CD14-positive monocyte (primary cell): ENCODE measurements around the gene PSEN2. TPM values are rescaled to one million over a fixed set of nuclear protein-coding genes. Genes with fewer than 3 reads are reported as not detected.
A peak's percentile ranks its signal among the peaks of the same experiment; 100 is the strongest.

ENCODE experiments used
- DNase-seq, 3 donors: peaks; one replicate each; pipeline ENCODE4 v3.0.0-alpha.2; 2011 to 2022
- H2AFZ ChIP-seq: 2 replicates; pipeline ENCODE4 v1.6.0; 2012; ENCODE audit warnings: mild to moderate bottlenecking, low read depth, low read length, inconsistent platforms; ENCODE audit not compliant: insufficient read depth, poor library complexity, severe bottlenecking
- H3K27ac ChIP-seq, 2 donors: 1 replicate in 1 of 2; 2 replicates in 1 of 2; pipeline ENCODE4 v1.5.1; 2012 to 2013; ENCODE audit warnings: low read length in 2 of 2, control low read depth in 1 of 2, inconsistent platforms in 1 of 2, low read depth in 1 of 2, mild to moderate bottlenecking in 1 of 2
- H3K27me3 ChIP-seq, 2 donors: one replicate each; pipeline versions ENCODE4 v1.6.0 to v1.6.1; 2011 to 2013; ENCODE audit warnings: low read length in 2 of 2; ENCODE audit not compliant: control insufficient read depth in 2 of 2, insufficient read depth in 2 of 2
- H3K36me3 ChIP-seq, 2 donors: replicated peaks in 1 of 2; 1 replicate in 1 of 2; 2 replicates in 1 of 2; pipeline versions ENCODE4 v1.5.1 to v1.6.1; 2012 to 2013; ENCODE audit warnings: low read length in 2 of 2, control low read depth in 1 of 2, inconsistent platforms in 1 of 2, mild to moderate bottlenecking in 1 of 2; ENCODE audit not compliant: insufficient read depth in 2 of 2, control insufficient read depth in 1 of 2
- H3K4me1 ChIP-seq, 2 donors: 1 replicate in 1 of 2; 2 replicates in 1 of 2; pipeline versions ENCODE4 v1.5.1 to v1.6.1; 2012 to 2013; ENCODE audit warnings: low read length in 2 of 2, control low read depth in 1 of 2, inconsistent platforms in 1 of 2, mild to moderate bottlenecking in 1 of 2, moderate library complexity in 1 of 2; ENCODE audit not compliant: insufficient read depth in 2 of 2, control insufficient read depth in 1 of 2
- H3K4me2 ChIP-seq: replicated peaks from 2 replicates; pipeline ENCODE3; 2012; ENCODE audit warnings: low read length, moderate library complexity, mild to moderate bottlenecking; ENCODE audit not compliant: poor library complexity, severe bottlenecking; ENCODE audit errors: extremely low read depth
- H3K4me3 ChIP-seq, 3 experiments: fragments of 200-600 bp in 1 of 3; sonication (generic) in 1 of 3; replicated peaks in 1 of 3; 1 replicate in 2 of 3; 2 replicates in 1 of 3; pipeline ENCODE4 v1.5.1; 2011 to 2013; ENCODE audit warnings: low read length in 3 of 3, mild to moderate bottlenecking in 3 of 3, control low read depth in 2 of 3, low read depth in 2 of 3, inconsistent platforms in 1 of 3, moderate library complexity in 1 of 3
- H3K79me2 ChIP-seq: 2 replicates; pipeline ENCODE4 v1.6.0; 2012; ENCODE audit warnings: mild to moderate bottlenecking, control low read depth, inconsistent platforms, low read length, moderate library complexity; ENCODE audit not compliant: insufficient read depth
- H3K9ac ChIP-seq: 2 replicates; pipeline ENCODE4 v1.6.0; 2017; ENCODE audit warnings: low read length, mild to moderate bottlenecking; ENCODE audit not compliant: insufficient read depth, poor library complexity, severe bottlenecking
- H3K9me3 ChIP-seq, 2 donors: replicated peaks in 1 of 2; 1 replicate in 1 of 2; 2 replicates in 1 of 2; pipeline versions ENCODE4 v1.5.1 to v1.6.1; 2012 to 2013; ENCODE audit warnings: low read length in 2 of 2, control low read depth in 1 of 2; ENCODE audit not compliant: control insufficient read depth in 1 of 2, insufficient read depth in 1 of 2
- H4K20me1 ChIP-seq: 2 replicates; pipeline ENCODE4 v1.6.0; 2012; ENCODE audit warnings: mild to moderate bottlenecking, low read length, control low read depth, moderate library complexity; ENCODE audit not compliant: insufficient read depth
- H3K27ac Mint-ChIP-seq, 7 donors: one replicate each; pipeline ENCODE4 v1.8.0; 2020; ENCODE audit warnings: mild to moderate bottlenecking in 7 of 7, mixed read lengths in 7 of 7, moderate library complexity in 6 of 7, inconsistent platforms in 2 of 7
- H3K27me3 Mint-ChIP-seq, 3 donors: one replicate each; pipeline ENCODE4 v1.8.0; 2021 to 2022; ENCODE audit warnings: low read depth in 3 of 3, mild to moderate bottlenecking in 3 of 3, mixed read lengths in 3 of 3, moderate library complexity in 3 of 3, inconsistent platforms in 1 of 3
- H3K36me3 Mint-ChIP-seq, 2 donors: one replicate each; pipeline ENCODE4 v1.8.0; 2020; ENCODE audit warnings: mixed read lengths in 2 of 2, inconsistent platforms in 1 of 2, mild to moderate bottlenecking in 1 of 2
- H3K4me1 Mint-ChIP-seq: one replicate; pipeline ENCODE4 v1.8.0; 2020; ENCODE audit warnings: mild to moderate bottlenecking, mixed read lengths
- H3K4me3 Mint-ChIP-seq, 2 donors: one replicate each; pipeline ENCODE4 v1.8.0; 2020; ENCODE audit warnings: mild to moderate bottlenecking in 2 of 2, mixed read lengths in 2 of 2, moderate library complexity in 1 of 2
- H3K9me3 Mint-ChIP-seq, 7 donors: one replicate each; pipeline ENCODE4 v1.8.0; 2020 to 2022; ENCODE audit warnings: mixed read lengths in 7 of 7, mild to moderate bottlenecking in 6 of 7, moderate library complexity in 6 of 7, inconsistent platforms in 2 of 7
- CTCF ChIP-seq: fragments of 200-600 bp; IDR thresholded peaks from one replicate; pipeline ENCODE4 v1.8.0; 2022; ENCODE audit warnings: antibody characterized with exemption, mild to moderate bottlenecking
- WGBS: methylation state at CpG from one replicate; pipeline ENCODE4 v1.1.5; 2013; ENCODE audit warnings: missing lambda C conversion rate; ENCODE audit not compliant: insufficient coverage; 5-methylcytosine and 5-hydroxymethylcytosine counted together
- intact Hi-C, 2 donors: fragments of 100-400 bp; cut with micrococcal nuclease; formaldehyde crosslinking; loops; one replicate each; pipeline versions ENCODE4 v1.15.0 to v1.15.1; 2023
- polyA plus RNA-seq, 3 donors: library from polyadenylated mRNA; depleted of rRNA in 1 of 3; unstranded in 2 of 3; stranded (reverse) in 1 of 3; fragments of 300-500 nt in 2 of 3; fragments of >200 nt in 1 of 3; fragmentation: Illumina TruSeq in 2 of 3; gene quantifications; 1 replicate in 2 of 3; 2 replicates in 1 of 3; pipeline ENCODE4 v1.2.3, GENCODE V29; 2012 to 2021

PSEN2 gene
- polyA plus RNA-seq, 3 donors = 8.9 to 11.8 (median 11.4) TPM

- no peak overlapping the region for H3K4me2 ChIP-seq
- peaks cover 2 to 11% of the 10 kb centered on the region in 2 donors for H3K36me3 ChIP-seq
- no peak overlapping the region for H3K4me3 ChIP-seq
- H3K79me2 ChIP-seq = no peaks in the 10 kb centered on the region
- Mint-ChIP-seq H3K4me1 (no peaks in the 10 kb centered on the region), H3K36me3 (peaks cover 16 to 43% of the 10 kb centered on the region in 2 donors), H3K27me3 (peaks cover 0 to 4% (median 2%) of the 10 kb centered on the region in 3 donors), H3K9me3 (peaks cover 0 to 3% (median 0%) of the 10 kb centered on the region in 7 donors), H3K4me3 (no peak overlapping the region), H3K27ac (no peak overlapping the region)
- no CpG with 5 or more reads among the region's 3 CpGs for WGBS
- no peaks in the 10 kb centered on the region for H3K9me3 ChIP-seq
- no peaks in the 10 kb centered on the region for H3K4me1 ChIP-seq
- H3K9ac ChIP-seq = no peak overlapping the region
- no peak overlapping the region for H3K27ac ChIP-seq
- H2AFZ ChIP-seq = no peak overlapping the region
- no peaks in the 10 kb centered on the region for H3K27me3 ChIP-seq
- intact Hi-C loops = no loop called here
- no peak for TF ChIP-seq CTCF
- peak in 1 of 3 donors; percentile 67 for DNase-seq
- no peaks in the 10 kb centered on the region for H4K20me1 ChIP-seq
Observed at GRCh38 chr1:226898246-226898645, 27.8 kb downstream of the PSEN2 start.

GRCh38 chr1:226901421-226901820 is 31.0 kb downstream of the PSEN2 start:
- no peaks in the 10 kb centered on the region for H3K27me3 ChIP-seq
- DNase-seq = no peak
- H3K36me3 Mint-ChIP-seq = peaks cover 8 to 27% of the 10 kb centered on the region in 2 donors
- H3K27me3 Mint-ChIP-seq = peaks cover 0 to 2% (median 0%) of the 10 kb centered on the region in 3 donors
- H3K9ac ChIP-seq = no peak overlapping the region
- H4K20me1 ChIP-seq = no peaks in the 10 kb centered on the region
- no peak overlapping the region for H3K4me3 Mint-ChIP-seq
- intact Hi-C loops = no loop called here
- H3K9me3 Mint-ChIP-seq = peaks cover 0 to 3% (median 0%) of the 10 kb centered on the region in 7 donors
- H3K27ac ChIP-seq = no peak overlapping the region
- H3K4me2 ChIP-seq = no peak overlapping the region
- H3K4me1 Mint-ChIP-seq = no peaks in the 10 kb centered on the region
- H3K79me2 ChIP-seq = no peaks in the 10 kb centered on the region
- no CpG with 5 or more reads among the region's 4 CpGs for WGBS
- H3K9me3 ChIP-seq = no peaks in the 10 kb centered on the region
- H3K4me1 ChIP-seq = no peaks in the 10 kb centered on the region
- no peak overlapping the region for H2AFZ ChIP-seq
- no peak overlapping the region for H3K27ac Mint-ChIP-seq
- no peak for TF ChIP-seq CTCF
- H3K36me3 ChIP-seq = no peaks in the 10 kb centered on the region
- no peak overlapping the region for H3K4me3 ChIP-seq
